ENCODE measurements around the gene S1PR3. TPM values are rescaled to one million over a fixed set of nuclear protein-coding genes. Genes with fewer than 3 reads are reported as not detected.

The S1PR3 gene
- total RNA-seq, 2 donors from 2014 or later: 8.2 to 16.3 TPM

- no peak overlapping the region for H3K4me3 ChIP-seq
- H3K36me3 ChIP-seq: no peaks in the 10 kb centered on the region
- TF ChIP-seq POLR2AphosphoS5 (IDR thresholded peaks at IDR 0.05) (no peak), CTCF (IDR thresholded peaks at IDR 0.05) (no peak), POLR2A (IDR thresholded peaks at IDR 0.05) (no peak)
- WGBS: 92% methylated on average over 7 of the region's 7 CpGs
- H3K27me3 ChIP-seq (replicated peaks; ENCODE audit: insufficient read depth): no peaks in the 10 kb centered on the region
- no peaks in the 10 kb centered on the region for H3K9me3 ChIP-seq
- no peak for DNase-seq (ENCODE audit: low spot score)
- H3K4me1 ChIP-seq (replicated peaks): no peaks in the 10 kb centered on the region
- intact Hi-C loops (cut with DNase I): no loop called here
- H3K27ac ChIP-seq: no peak overlapping the region
Measured at GRCh38 chr9:89014153-89014552, 22.9 kb downstream of the S1PR3 start.

GRCh38 chr9:89015336-89015735, 24.1 kb downstream of the S1PR3 start:
- intact Hi-C loops (cut with DNase I): no loop called here
- Histone ChIP-seq H3K4me3 (no peak overlapping the region), H3K27me3 (replicated peaks; ENCODE audit: insufficient read depth) (no peaks in the 10 kb centered on the region), H3K36me3 (no peaks in the 10 kb centered on the region), H3K4me1 (replicated peaks) (no peaks in the 10 kb centered on the region), H3K9me3 (no peaks in the 10 kb centered on the region), H3K27ac (no peak overlapping the region)
- DNase-seq (ENCODE audit: low spot score): no peak
- whole genome bisulfite sequencing: 81% methylated on average over 2 of the region's 2 CpGs
- TF ChIP-seq POLR2A (IDR thresholded peaks at IDR 0.05) (no peak), POLR2AphosphoS5 (IDR thresholded peaks at IDR 0.05) (no peak), CTCF (IDR thresholded peaks at IDR 0.05) (no peak)

- intact Hi-C loops (cut with DNase I): no loop called here
- DNase-seq (ENCODE audit: low spot score): no peak
- H3K27ac ChIP-seq: no peak overlapping the region
- no peaks in the 10 kb centered on the region for H3K36me3 ChIP-seq
- peaks cover 5% of the 10 kb centered on the region for H3K4me1 ChIP-seq (replicated peaks)
- TF ChIP-seq POLR2AphosphoS5 (IDR thresholded peaks at IDR 0.05) (no peak), POLR2A (IDR thresholded peaks at IDR 0.05) (no peak), CTCF (IDR thresholded peaks at IDR 0.05) (no peak)
- H3K9me3 ChIP-seq: no peaks in the 10 kb centered on the region
- no peaks in the 10 kb centered on the region for H3K27me3 ChIP-seq (replicated peaks; ENCODE audit: insufficient read depth)
- H3K4me3 ChIP-seq: no peak overlapping the region
- 98% methylated on average over 4 of the region's 4 CpGs for WGBS
Measured at GRCh38 chr9:89020754-89021153, 29.5 kb downstream of the S1PR3 start.

- intact Hi-C loops (cut with DNase I): no loop called here
- Histone ChIP-seq H3K9me3 (no peaks in the 10 kb centered on the region), H3K4me1 (replicated peaks) (peaks cover 5% of the 10 kb centered on the region), H3K36me3 (no peaks in the 10 kb centered on the region), H3K27ac (peak overlapping the region; percentile 45 to 69), H3K27me3 (replicated peaks; ENCODE audit: insufficient read depth) (no peaks in the 10 kb centered on the region), H3K4me3 (no peak overlapping the region)
- TF ChIP-seq POLR2AphosphoS5 (IDR thresholded peaks at IDR 0.05): peak; percentile 11
- no peak for TF ChIP-seq CTCF (IDR thresholded peaks at IDR 0.05)
- no peak for DNase-seq (ENCODE audit: low spot score)
- 69% methylated on average over 8 of the region's 8 CpGs for WGBS
Measured at GRCh38 chr9:89021154-89021803, 30.0 kb downstream of the S1PR3 start.

- Histone ChIP-seq H3K4me3 (no peak overlapping the region), H3K27me3 (replicated peaks; ENCODE audit: insufficient read depth) (no peaks in the 10 kb centered on the region), H3K9me3 (no peaks in the 10 kb centered on the region), H3K36me3 (no peaks in the 10 kb centered on the region), H3K4me1 (replicated peaks) (peaks cover 5% of the 10 kb centered on the region), H3K27ac (peak overlapping the region; percentile 45 to 69)
- TF ChIP-seq POLR2AphosphoS5 (IDR thresholded peaks at IDR 0.05): peak; percentile 81
- no peak for TF ChIP-seq CTCF (IDR thresholded peaks at IDR 0.05)
- WGBS: 51% methylated on average over 15 of the region's 15 CpGs
- DNase-seq (ENCODE audit: low spot score): peak; percentile 81
- intact Hi-C loops (cut with DNase I): no loop called here
Measured at GRCh38 chr9:89022001-89022759, 30.9 kb downstream of the S1PR3 start.

Data from prostate gland (tissue), 2 donors.